Activated CD4-positive, alpha-beta T cell treated with anti-CD3 and anti-CD28 coated beads, Interleukin-2, amount 50 U/mL, for 4 hours (primary cell): ENCODE measurements around the gene DCHS2.

Experiments used
- DNase-seq, 2 experiments: peaks; one replicate each; pipeline ENCODE4 v3.0.0-alpha.2; 2020

Gene DCHS2

DNA sequence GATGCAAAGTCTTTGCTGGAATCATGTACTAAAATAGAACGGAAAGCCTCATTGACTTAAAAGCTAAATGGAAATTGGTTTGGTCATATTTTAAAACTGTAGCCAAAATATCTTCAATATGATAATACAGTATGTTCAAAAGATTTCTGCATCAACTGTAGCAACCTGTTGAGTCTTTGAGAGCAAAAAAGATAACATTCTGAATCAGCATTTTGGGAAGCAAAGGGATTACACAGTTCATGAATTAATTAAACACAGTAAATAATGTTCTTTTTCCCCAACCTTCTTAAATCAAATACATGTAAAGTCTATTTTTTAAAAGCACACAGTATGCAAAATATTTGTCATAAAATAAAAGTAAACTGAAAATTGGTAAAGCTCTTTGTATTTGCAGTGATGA, 50.5 kb downstream of the DCHS2 start:
- no peak for DNase-seq

GRCh38 chr4:154439224-154439623, 52.4 kb downstream of the DCHS2 start:
- no peak for DNase-seq

DNA sequence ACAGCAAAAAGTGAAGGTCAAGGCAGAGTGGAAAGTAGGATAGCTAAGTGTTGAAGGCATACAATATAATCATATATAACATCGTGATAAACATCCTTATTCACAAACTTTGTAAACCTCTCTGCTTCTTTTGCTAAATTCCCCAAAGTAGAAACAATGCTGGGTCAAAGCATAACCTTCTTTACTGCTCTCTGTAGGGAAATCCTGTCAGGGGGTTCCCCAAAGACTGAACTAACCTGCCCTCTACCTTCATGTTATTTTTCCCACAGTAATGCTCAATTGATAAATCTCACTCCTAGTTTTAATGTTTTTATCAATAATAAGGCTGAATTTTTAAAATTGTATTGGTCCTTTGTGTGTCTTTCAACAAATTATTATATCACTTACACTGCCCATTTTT, 55.7 kb downstream of the DCHS2 start:
- no peak for DNase-seq

DNA sequence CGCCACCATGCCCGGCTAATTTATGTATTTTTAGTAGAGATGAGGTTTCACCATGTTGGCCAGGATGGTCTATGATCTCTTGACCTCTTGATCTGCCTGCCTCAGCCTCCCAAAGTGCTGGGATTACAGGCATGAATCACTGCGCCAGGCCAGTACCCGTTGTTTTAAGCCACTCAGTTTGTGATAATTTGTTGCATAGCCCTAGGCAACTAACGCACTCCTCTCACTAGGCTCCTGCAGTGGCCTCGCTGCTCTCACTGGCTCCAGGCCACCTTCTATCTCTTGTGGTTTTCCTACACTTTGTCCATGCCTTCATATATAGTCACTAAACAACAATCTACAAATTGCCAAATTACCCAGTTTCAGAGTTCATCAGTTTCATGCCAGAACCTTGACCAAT, 58.1 kb downstream of the DCHS2 start:
- no peak for DNase-seq

DNA sequence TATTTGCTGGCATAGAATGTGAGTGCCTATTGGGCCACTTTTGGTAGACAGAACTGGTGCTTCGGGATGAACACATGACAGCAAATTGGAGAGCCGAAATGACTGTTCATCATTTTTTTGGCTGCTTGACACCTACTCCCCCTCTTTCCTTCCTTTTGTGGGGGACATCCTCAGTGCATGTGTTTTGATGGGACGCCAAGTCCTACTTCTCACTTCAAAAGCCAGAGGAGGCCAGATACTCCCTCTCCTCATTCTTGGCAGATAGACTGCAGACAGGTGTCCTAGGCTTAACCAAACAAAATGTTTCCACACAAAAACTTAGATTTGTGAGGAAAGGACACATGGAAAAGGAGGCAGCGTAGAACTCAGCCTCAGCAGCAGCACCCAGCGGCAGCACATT, 62.4 kb downstream of the DCHS2 start:
- no peak for DNase-seq

DNA sequence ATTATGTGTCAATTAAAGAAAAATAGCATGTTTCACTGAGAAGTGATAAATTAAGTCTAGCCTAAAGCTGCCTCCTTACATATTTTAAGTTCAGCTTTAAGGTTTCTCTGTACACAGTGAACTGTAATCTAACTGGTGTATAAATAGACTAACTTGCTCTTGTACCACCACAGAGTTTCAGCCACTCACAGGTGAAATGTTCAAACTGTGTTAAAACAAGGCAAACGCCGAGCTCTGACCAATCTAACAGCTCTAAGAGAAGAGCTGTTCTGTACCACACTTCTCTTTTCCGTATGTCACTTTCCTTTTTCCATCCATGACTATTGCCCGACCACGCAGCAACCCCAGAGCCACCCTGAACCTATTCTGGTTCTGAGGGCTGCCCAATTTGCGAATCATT, 64.5 kb downstream of the DCHS2 start:
- DNase-seq = no peak

DNA sequence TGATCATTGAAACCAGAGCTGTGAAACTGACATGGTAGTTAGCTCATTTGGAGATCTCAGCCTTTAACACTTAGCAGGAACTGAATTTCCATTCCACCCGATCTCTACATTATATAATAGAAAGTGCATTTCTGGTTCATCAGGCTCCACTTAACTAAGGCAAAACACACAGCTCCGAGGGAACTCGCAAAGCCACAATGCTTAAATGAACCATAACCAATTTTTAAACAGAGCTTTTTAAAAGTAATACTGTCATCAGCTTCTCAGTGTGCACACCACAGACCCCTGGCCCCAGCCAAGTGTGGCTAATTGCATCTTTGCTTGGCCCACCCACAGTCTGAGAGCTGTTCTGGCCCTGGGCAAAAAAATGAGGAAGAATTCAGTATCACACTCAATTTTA, 66.1 kb downstream of the DCHS2 start:
- no peak for DNase-seq

GRCh38 chr4:154424810-154425484, 66.7 kb downstream of the DCHS2 start:
- DNase-seq = no peak

- no peak for DNase-seq
Measured at GRCh38 chr4:154422152-154422551, 69.4 kb downstream of the DCHS2 start.

GRCh38 chr4:154421618-154422017, 70.0 kb downstream of the DCHS2 start:
- DNase-seq = no peak

DNA sequence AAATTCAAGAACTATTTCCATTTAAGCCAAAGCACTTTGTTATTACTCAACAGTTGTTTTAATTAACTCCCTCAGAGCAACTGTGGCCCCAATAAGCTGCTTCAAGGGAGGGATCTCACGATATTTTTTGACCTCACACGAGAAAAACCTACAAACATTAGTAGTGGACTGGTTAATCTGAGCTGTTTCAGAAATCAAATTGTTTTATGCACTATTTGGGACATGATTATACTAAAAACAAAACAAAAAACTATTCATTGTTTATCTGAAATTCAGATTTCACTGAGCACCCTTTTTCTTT, 74.3 kb downstream of the DCHS2 start:
- no peak for DNase-seq

DNA sequence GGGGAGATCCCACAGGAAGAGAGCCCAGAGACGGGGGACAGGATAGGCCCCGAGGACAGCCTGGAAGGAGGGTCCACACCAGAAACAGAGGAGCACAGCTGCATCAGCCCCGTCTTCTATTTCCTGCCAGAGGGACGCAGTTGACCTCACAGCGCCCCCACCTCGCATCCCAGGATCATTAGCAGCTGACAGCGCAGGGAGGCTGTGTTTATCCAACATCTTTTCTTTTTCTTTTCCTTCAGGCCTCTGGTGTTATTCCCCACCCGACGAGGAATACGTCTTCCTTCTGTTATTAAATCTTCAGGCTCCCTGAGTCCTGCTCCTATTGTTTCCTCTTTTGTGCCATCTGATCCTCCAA, 75.4 kb downstream of the DCHS2 start:
- no peak for DNase-seq

DNA sequence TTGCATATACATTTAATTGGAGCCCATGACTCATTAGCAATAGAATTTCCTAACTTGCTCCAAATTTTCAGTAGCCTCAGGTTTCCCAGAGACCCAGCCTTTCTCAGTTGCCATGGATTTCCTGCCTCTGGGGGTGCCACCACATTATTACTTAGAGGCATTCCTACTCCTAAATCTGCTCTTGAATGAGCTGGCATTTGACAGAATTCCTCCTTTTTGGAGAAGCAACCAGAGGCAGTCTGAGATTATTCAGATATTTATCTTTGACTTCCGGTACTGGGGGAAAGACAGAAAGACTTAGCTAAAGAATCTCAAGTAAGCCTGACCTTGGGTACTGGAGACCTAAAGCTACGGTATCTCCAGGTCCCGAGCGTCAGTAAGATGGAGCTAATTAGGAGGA, 76.3 kb downstream of the DCHS2 start:
- no peak for DNase-seq

DNA sequence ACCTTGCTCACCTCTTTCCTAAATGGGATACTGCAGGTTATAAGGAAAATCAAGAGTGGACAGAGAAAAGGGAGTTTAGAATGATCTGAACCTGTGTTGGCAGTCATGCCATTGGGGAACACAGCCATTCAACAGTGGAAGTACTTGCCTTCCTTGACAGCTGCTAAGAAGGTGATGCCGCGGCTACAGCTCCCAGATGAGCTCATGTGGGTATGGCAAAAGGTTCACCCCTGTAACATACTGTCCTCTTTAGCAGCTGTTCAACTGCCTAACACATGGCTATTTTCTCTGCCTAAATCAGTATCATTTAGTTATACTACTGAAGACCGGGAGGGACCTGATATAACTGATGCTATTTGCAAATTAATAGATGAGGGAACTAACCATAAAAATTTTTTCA, 76.8 kb downstream of the DCHS2 start:
- DNase-seq = no peak

DNA sequence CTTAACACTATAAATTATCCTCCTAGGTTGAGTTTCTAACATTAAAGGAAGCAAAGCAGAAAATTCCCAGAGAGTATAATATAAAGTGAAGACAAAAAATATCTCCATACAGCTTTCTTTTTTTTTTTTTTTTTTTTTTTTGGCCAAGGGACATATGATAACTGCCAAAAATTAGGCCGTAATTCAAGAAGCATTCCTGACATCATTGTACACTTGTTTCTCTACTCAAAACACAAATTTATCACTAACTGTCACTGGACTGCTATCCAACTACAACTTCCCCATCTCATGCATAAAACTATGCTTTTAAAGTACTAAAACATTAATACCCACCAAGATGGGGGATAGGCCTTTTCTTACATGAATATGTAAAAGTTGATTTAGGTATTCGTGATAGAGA, 77.2 kb downstream of the DCHS2 start:
- DNase-seq = no peak

DNA sequence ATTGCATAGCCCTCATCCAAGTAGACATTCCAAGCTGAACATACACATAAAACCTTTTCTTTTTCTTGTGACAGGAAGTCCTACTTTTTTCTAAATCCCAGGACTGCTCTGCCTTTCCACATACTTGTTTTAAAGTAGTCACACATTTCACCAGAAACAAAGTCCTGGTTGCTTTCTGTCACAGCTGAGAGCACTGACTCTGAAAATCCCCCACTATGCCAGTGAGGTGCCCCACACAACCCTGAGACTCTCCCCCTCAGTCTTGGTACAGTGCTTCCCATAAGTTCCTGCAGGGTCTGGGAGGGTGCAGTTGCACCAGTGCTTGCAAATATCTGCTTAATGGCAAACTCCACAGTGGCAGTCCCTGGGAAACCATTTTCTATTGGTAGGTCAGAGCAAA, 84.2 kb downstream of the DCHS2 start:
- DNase-seq = no peak

- DNase-seq = no peak
Measured at GRCh38 chr4:154406018-154406795, 85.4 kb downstream of the DCHS2 start.

- no peak for DNase-seq
Measured at GRCh38 chr4:154399259-154399974, 92.2 kb downstream of the DCHS2 start.

- DNase-seq = no peak
Measured at GRCh38 chr4:154390324-154390723, 101.3 kb downstream of the DCHS2 start.

GRCh38 chr4:154389148-154389547, 102.5 kb downstream of the DCHS2 start:
- no peak for DNase-seq

DNA sequence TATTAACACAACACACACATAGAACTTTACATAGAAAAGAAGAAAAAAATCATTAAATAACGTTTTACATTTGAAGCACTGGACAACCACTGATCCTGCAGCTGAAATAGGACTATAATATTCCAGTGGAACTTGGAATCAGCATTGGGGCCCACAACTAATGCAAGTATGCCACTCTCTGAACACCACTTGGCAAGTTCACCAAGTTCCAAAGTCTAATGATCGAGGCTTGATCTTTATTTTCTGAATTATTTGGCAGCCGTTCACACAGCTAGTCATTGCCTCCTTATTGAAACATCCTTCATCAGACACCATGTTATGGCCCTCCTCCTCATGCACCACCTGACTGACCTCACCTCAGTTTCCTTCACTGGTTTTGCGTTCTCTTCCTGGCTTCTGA, 107.6 kb downstream of the DCHS2 start:
- DNase-seq = no peak

DNA sequence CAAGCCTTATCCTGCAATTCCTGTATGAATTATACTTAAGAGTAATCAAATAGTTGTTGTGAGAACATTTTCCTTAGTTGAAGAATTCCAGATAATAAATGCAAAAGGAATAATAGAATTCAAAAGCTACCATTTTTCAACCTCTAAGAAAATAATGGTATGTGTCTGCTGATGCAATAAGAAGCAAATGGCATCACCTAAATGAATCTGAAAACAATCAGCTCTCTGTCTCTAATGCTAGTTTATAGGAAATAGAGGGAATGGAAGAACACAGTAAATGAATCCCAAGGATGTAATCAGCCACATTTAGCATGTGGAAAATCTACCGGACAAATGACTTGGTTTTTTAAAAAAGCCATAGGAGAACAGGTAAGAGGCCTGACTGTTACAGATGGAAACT, 115.1 kb downstream of the DCHS2 start:
- no peak for DNase-seq

DNA sequence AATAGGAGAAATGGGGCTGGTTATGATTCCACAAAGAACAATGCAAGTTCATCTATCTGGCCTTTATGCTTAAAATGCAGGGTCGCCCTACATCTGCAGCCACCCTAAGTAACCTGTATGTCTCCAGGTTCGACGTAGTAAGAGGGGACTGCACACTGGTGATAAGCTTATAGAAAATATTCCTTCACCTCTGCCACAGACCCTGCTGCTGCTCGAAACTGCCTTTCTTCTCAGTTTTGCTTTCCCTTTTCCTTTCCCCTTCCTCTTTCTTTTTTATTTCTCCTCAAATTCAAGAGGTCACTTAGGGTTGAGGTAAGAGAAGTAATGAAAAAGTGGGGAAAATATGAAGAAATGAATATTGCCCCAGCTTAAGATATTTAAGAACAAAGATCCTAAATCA, 123.5 kb downstream of the DCHS2 start:
- no peak for DNase-seq

DNA sequence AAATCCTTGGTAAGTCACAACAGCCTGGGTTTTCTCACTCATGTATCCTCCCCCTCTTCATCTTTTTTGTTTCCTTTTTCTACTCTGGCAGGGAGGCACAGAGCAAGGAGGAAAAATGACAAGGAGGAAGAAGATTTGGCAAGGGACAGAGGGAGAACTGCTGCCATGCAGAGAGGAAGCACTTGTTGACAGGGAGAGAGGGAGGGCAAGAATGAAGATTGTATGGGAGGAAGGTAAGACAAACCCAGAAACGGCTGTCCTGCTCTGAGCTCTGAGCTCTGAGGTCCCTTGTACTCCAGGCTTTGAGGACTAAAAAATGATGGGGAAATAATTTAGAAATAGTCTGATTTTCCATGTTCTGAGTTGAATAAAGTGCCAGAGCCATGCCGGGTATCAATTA, 123.9 kb downstream of the DCHS2 start:
- no peak for DNase-seq

DNA sequence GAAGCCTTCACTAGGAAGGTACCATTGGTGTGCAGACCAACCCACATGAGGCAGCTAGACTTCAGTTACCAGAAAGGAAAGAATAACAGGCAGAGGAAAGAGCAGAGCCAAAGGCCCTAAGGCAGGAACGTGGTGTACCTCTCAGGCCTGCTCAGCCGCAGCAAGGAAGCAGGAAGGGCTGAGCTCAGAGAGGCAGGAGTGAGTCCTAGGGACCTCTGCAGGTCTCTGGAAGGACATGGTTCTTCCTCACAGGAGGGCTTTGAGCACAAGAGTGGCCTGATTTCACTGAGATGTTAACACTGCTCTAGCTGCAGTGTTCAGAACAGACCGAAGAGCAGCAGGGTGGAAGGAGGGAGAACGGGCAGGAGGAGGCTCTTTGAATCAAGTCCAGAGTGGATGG, 124.6 kb downstream of the DCHS2 start:
- DNase-seq = no peak
